ENCODE data around the gene NDUFB7.
"Not testable (repeated sequence)": the region's sequence is repeated elsewhere in the genome, so short reads cannot be mapped to it uniquely, and the experiment has no call there.

Gene NDUFB7

DNA sequence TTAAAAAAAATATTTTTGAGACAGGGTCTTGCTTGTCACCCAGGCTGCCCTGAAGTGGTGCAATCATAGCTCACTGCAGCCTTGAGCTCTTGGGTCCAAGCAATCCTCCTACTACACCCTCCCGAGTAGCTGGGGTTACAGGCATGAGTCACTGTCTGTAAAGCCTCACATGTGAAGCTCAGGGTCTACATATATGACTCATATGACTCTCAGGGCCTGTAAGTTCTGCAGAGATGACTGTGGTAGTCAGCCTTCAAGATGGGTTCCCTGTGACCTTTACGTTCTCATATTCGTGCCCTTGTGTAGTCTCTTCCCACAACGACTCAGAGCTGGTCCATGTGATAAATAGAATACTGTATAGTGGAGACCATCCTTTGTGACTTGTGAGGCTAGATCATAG, 17.6 kb upstream of the NDUFB7 start:
- not testable (repeated sequence) for H3K36me3 Mint-ChIP-seq (ENCODE audit: insufficient read depth); H3K4me1 Mint-ChIP-seq; H3K4me3 Mint-ChIP-seq; H3K27ac Mint-ChIP-seq (ENCODE audit: low read depth); H3K9me3 Mint-ChIP-seq; ATAC-seq (replicated peaks; ENCODE audit: extremely low read depth, poor library complexity, severe bottlenecking); DNase-seq (ENCODE audit: low spot score in 2 of 2)
- peaks cover 13% of the 10 kb centered on the region for H3K27me3 Mint-ChIP-seq

DNA sequence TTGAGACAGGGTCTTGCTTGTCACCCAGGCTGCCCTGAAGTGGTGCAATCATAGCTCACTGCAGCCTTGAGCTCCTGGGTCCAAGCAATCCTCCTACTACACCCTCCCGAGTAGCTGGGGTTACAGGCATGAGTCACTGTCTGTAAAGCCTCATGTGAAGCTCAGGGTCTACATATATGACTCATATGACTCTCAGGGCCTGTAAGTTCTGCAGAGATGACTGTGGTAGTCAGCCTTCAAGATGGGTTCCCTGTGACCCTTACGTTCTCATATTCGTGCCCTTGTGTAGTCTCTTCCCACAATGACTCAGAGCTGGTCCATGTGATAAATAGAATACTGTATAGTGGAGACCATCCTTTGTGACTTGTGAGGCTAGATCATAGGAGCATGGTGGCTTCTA, 13.3 kb upstream of the NDUFB7 start:
- not testable (repeated sequence) for H3K4me1 Mint-ChIP-seq; H3K27me3 Mint-ChIP-seq; H3K4me3 Mint-ChIP-seq; DNase-seq (ENCODE audit: low spot score in 2 of 2); H3K36me3 Mint-ChIP-seq (ENCODE audit: insufficient read depth); H3K9me3 Mint-ChIP-seq; H3K27ac Mint-ChIP-seq (ENCODE audit: low read depth)
- ATAC-seq (replicated peaks; ENCODE audit: extremely low read depth, poor library complexity, severe bottlenecking), result peak; percentile 36

DNA sequence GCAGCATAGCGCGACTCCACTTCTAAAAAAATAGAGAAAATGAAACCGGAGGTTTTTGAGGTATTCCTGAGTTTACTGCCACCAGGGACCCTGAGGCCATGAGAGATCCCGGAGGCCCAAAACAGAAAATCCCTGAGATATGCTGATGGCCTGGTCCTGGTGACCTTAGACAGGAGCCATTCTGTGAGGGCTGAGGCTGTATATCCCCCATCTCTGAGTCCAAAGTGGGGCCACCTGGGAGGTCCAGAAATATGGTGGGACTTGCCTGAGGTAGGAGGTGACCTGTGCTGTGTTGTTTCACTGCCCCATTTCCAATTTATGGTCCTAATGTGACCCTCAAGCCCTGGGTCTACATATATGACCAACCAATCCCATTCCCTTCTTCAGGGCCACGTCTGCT, 12.5 kb upstream of the NDUFB7 start:
- H3K27ac Mint-ChIP-seq (ENCODE audit: low read depth); ATAC-seq (replicated peaks; ENCODE audit: extremely low read depth, poor library complexity, severe bottlenecking): not testable (repeated sequence)

DNA sequence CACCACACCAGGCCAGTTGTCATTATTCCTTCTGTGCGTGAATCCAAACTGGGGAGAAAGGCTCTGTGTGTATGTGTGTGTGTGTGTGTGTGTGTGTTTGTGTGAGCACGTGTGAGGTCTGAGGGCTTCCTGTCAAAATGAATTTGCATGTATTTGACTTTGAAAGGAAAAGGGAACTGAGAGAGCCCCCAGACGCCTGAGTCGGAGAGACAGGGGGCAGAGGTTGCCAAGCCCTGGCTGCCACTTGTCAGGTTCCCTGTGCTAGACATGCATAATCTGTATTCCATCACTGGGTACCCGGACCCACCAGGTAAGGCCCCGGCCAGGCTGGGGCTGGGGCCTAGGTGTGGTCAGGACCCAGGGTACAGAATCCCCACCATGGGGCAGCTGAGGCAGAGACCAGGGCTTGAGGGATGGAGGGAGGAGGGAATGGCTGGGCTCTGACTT, 11.1 kb upstream of the NDUFB7 start, which contains the start of gene CLEC17A:
CLEC17A (plus strand) TSS at position 191 of the 447 bp plus-strand sequence; CDS start at position 268, 77 bp downstream.
- ATAC-seq (replicated peaks; ENCODE audit: extremely low read depth, poor library complexity, severe bottlenecking) (no peak), DNase-seq (ENCODE audit: low spot score in 2 of 2) (no peak)
- Mint-ChIP-seq H3K27ac (ENCODE audit: low read depth) (no peak within 1 kb of the TSS), H3K27me3 (peaks cover 5% of the 10 kb centered on the region), H3K4me3 (peak within 1 kb of the TSS; percentile 42), H3K36me3 (ENCODE audit: insufficient read depth) (peaks cover 4% of the 10 kb centered on the region), H3K9me3 (no peaks in the 10 kb centered on the region), H3K4me1 (no peaks in the 10 kb centered on the region)

More for the DNA sequence above, 12.5 kb upstream of the NDUFB7 start:
- H3K36me3 Mint-ChIP-seq (ENCODE audit: insufficient read depth); DNase-seq (ENCODE audit: low spot score in 2 of 2); H3K9me3 Mint-ChIP-seq; H3K4me3 Mint-ChIP-seq; H3K27me3 Mint-ChIP-seq; H3K4me1 Mint-ChIP-seq: not testable (repeated sequence)

DNA sequence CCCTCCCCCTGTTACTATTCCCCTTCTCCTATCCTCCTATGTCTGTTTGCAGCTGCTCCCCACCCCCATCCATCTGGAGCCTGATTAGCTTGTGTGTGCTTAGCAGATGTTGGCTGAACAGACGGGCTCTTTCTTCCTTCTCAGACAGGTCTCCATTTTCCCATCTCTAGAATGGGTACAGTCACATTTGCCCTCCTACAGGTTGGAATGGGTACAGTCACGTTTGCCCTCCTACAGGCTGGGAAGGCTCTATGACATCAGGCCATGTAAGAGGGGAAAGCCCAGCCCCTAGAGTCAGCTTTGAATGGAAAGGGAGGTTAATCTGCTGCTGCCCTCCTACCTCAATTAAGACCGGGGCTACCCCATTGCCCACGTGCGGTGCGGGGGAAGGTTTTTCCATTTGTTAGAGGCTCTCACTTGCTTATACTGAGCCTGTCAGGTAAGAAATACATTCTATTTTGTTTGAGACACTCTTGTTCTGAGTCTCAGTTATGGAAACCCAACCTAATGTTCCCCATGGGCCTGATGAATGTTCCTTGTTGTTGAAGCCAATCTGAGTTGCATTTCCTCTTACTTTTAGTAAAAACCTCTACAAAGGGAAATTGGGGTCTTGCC, 8.9 kb upstream of the NDUFB7 start:
- Mint-ChIP-seq H3K4me1 (no peaks in the 10 kb centered on the region), H3K36me3 (ENCODE audit: insufficient read depth) (peaks cover 4% of the 10 kb centered on the region), H3K9me3 (no peaks in the 10 kb centered on the region), H3K27ac (ENCODE audit: low read depth) (no peak overlapping the region), H3K4me3 (no peak overlapping the region), H3K27me3 (no peaks in the 10 kb centered on the region)
- DNase-seq (ENCODE audit: low spot score in 2 of 2) (no peak), ATAC-seq (replicated peaks; ENCODE audit: extremely low read depth, poor library complexity, severe bottlenecking) (no peak)

DNA sequence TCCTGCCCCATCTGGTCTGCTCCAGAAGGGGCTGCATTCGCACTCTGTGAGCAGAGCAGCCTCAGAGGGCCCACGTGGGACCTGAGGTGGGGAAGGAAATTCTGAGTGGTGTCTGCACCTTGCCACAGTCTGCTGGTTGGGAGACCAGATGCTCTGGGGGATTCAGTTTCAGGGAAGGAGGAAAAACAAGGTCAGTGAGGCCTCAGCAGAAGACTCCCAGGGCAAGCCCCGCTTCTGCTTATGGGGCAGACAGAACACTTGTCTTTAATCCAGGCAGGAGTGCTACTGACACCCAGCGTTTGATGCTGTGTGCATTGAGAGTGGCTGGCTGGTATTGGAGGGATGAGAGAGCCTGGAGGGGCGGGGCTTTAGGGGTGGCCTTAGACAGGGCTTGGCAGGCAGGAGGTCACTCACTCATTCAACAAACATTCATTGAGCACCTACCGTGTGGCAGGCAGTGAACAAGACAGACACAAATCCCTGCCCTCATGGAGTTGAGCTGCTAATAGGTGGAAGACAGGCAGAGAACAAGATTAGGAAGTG, 6.1 kb upstream of the NDUFB7 start:
- H3K27ac Mint-ChIP-seq (ENCODE audit: low read depth), result no peak overlapping the region
- H3K9me3 Mint-ChIP-seq, result no peaks in the 10 kb centered on the region
- H3K36me3 Mint-ChIP-seq (ENCODE audit: insufficient read depth), result peaks cover 1% of the 10 kb centered on the region
- no peaks in the 10 kb centered on the region for H3K27me3 Mint-ChIP-seq
- DNase-seq (ENCODE audit: low spot score in 2 of 2), result no peak
- H3K4me3 Mint-ChIP-seq, result no peak overlapping the region
- ATAC-seq (replicated peaks; ENCODE audit: extremely low read depth, poor library complexity, severe bottlenecking), result no peak
- peaks cover 11% of the 10 kb centered on the region for H3K4me1 Mint-ChIP-seq

DNA sequence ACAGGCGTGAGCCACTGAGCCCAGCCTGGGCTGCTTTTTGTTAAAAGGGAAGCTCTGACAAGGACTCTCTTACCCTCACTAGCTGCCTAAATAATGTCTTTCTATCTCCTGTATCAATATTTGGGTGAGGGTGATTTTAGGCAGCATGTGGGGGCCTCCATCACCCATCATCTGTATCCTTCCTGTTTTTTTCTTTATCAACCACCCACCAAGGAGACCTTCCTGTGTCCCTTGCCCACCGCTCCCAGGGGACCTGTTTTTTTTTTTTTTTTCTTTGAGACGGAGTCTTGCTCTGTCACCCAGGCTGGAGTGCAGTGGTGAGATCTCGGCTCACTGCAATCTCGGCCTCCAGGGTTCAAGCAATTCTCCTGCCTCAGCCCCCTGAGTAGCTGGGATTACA, 5.4 kb upstream of the NDUFB7 start:
- ATAC-seq (replicated peaks; ENCODE audit: extremely low read depth, poor library complexity, severe bottlenecking) (no peak), DNase-seq (ENCODE audit: low spot score in 2 of 2) (no peak)
- Mint-ChIP-seq H3K4me3 (no peak overlapping the region), H3K27me3 (no peaks in the 10 kb centered on the region), H3K36me3 (ENCODE audit: insufficient read depth) (peaks cover 1% of the 10 kb centered on the region), H3K4me1 (peaks cover 11% of the 10 kb centered on the region), H3K27ac (ENCODE audit: low read depth) (no peak overlapping the region), H3K9me3 (no peaks in the 10 kb centered on the region)

DNA sequence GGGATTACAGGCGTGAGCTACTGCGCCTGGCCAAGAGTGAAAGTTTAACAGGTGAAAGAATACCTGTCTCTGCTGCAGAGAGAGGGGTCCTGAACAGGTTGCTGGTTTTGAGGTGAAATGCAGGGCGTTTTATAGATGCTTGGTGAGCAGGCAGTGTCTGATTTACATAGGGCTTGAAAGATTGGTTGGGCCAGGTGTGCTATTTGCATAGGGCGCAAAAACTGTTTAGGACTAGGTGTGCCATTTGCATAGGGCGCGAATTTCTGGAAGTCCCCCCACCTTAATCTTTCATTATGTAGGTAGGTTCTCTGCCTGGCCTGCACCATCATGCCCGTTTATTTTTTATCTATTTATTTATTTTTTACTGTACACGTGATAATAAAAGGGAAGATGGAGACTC, 4.5 kb upstream of the NDUFB7 start:
- H3K4me3 Mint-ChIP-seq, result no peak overlapping the region
- H3K9me3 Mint-ChIP-seq, result no peaks in the 10 kb centered on the region
- DNase-seq (ENCODE audit: low spot score in 2 of 2), result no peak
- H3K27me3 Mint-ChIP-seq, result no peaks in the 10 kb centered on the region
- H3K27ac Mint-ChIP-seq (ENCODE audit: low read depth), result no peak overlapping the region
- no peak for ATAC-seq (replicated peaks; ENCODE audit: extremely low read depth, poor library complexity, severe bottlenecking)
- H3K4me1 Mint-ChIP-seq, result peaks cover 16% of the 10 kb centered on the region
- peaks cover 6% of the 10 kb centered on the region for H3K36me3 Mint-ChIP-seq (ENCODE audit: insufficient read depth)

DNA sequence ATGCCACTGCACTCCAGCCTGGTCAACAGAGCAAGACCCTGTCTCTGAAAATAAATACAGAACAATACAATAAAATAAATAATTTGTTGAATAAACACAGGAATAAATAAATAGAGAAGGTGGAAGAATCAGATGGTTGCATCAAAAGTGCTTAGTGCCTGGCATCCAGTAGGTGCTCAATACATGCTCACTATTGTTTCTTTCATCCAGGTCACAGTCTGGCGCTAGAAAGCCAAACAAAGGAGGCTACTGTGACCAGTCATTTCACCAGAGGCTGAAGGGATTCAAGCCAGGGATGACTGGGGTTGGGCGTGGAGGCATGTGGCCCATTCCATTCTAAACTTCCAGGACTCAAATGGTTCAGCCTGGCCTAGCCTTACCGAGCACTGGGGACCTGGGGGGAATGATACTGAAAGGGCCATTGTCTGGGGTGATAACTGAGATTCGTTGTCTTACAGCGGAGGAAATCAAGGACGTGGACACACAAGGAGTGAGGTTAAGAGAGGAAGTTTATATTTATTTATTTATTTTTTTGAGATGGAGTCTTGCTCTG, 3.6 kb upstream of the NDUFB7 start:
- no peak overlapping the region for H3K4me3 Mint-ChIP-seq
- ATAC-seq (replicated peaks; ENCODE audit: extremely low read depth, poor library complexity, severe bottlenecking) (no peak), DNase-seq (ENCODE audit: low spot score in 2 of 2) (no peak)
- peaks cover 24% of the 10 kb centered on the region for H3K4me1 Mint-ChIP-seq
- H3K27ac Mint-ChIP-seq (ENCODE audit: low read depth), result no peak overlapping the region
- no peaks in the 10 kb centered on the region for H3K27me3 Mint-ChIP-seq
- H3K36me3 Mint-ChIP-seq (ENCODE audit: insufficient read depth), result peaks cover 7% of the 10 kb centered on the region
- no peaks in the 10 kb centered on the region for H3K9me3 Mint-ChIP-seq

DNA sequence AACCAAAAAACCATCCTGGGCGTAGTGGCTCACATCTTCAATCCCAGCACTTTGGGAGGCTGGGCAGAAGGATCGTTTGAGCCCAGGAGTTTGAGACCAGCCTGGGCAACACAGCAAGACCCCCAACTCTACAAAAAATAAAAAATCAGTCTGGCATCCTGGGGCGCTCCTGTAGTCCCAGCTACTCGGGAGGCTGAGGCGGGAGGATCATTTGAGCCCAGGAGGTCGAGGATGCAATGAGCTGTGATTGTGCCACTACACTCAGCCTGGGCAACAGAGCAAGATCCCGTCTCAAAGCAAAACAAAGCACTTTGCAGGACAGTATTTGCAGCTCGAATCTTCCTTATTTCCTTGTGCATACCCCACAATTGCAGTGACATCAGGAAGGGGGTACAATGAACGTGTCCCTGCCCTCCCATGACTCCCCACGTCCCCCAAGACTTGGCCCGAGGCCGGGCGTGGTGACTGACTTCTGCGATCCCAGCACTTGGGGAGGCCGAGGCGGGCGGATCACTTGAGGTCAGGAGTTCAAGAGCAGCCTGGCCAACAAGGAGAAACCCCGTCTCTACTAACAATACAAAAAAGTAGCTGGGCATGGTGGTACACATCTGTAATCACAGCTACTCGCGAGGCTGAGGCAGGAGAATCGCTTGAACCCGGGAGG, 870 bp downstream of the NDUFB7 start:
- H3K9me3 Mint-ChIP-seq, result no peaks in the 10 kb centered on the region
- no peaks in the 10 kb centered on the region for H3K27me3 Mint-ChIP-seq
- H3K36me3 Mint-ChIP-seq (ENCODE audit: insufficient read depth), result peaks cover 10% of the 10 kb centered on the region
- no peak for DNase-seq (ENCODE audit: low spot score in 2 of 2)
- ATAC-seq (replicated peaks; ENCODE audit: extremely low read depth, poor library complexity, severe bottlenecking), result no peak
- peak overlapping the region; percentile 94 for H3K4me3 Mint-ChIP-seq
- H3K27ac Mint-ChIP-seq (ENCODE audit: low read depth), result peak overlapping the region; percentile 82
- H3K4me1 Mint-ChIP-seq, result peaks cover 57% of the 10 kb centered on the region

DNA sequence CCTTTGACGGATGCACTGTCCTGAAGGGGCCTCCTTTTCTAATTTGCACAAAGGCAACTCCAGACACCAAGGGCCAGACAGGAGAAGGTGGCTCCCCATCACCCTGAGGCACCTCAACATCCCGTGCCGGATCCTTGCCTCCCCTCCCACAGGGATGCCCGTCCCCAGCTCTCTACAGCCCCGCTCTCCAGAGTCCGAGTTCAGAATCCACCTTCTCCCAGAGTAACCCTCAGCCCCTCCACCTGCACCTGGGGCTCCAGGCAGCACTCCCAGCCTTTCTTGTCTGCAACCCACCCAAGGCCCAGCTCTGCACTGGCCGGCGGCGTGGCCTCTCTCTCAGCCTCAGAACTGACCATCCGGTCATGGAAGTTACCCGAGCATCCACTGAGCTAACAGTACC, 4.8 kb downstream of the NDUFB7 start:
- H3K4me1 Mint-ChIP-seq, result peaks cover 61% of the 10 kb centered on the region
- H3K4me3 Mint-ChIP-seq, result peak overlapping the region; percentile 45
- no peaks in the 10 kb centered on the region for H3K9me3 Mint-ChIP-seq

DNA sequence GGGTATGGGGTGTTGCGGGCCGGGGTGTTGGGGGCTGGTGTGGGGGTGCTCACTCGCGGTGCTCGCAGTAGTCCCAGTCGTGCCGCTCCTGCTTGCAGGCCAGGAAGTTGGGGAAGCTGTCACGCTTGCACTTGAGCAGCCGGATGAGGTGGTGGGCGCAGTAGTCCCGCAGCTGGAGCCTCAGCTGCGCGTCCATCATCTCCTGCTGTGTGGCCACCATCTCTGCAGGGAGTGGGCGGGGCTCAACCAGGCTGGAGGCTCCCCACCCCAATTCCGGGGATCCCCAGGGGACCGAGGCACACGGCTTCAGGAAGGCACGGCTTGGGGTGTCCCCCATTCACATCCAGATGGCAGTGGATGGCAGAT, 5.2 kb downstream of the NDUFB7 start:
- peak overlapping the region; percentile 45 for H3K4me3 Mint-ChIP-seq
- ATAC-seq (replicated peaks; ENCODE audit: extremely low read depth, poor library complexity, severe bottlenecking) (peak; percentile 15), DNase-seq (ENCODE audit: low spot score in 2 of 2) (no peak)
- no peaks in the 10 kb centered on the region for H3K9me3 Mint-ChIP-seq
- H3K4me1 Mint-ChIP-seq, result peaks cover 60% of the 10 kb centered on the region
- peak overlapping the region; percentile 72 for H3K27ac Mint-ChIP-seq (ENCODE audit: low read depth)
- peaks cover 17% of the 10 kb centered on the region for H3K36me3 Mint-ChIP-seq (ENCODE audit: insufficient read depth)
- no peaks in the 10 kb centered on the region for H3K27me3 Mint-ChIP-seq

More for the DNA sequence above, 4.8 kb downstream of the NDUFB7 start:
- no peak for DNase-seq (ENCODE audit: low spot score in 2 of 2)
- no peak for ATAC-seq (replicated peaks; ENCODE audit: extremely low read depth, poor library complexity, severe bottlenecking)
- H3K36me3 Mint-ChIP-seq (ENCODE audit: insufficient read depth), result peaks cover 18% of the 10 kb centered on the region
- H3K27ac Mint-ChIP-seq (ENCODE audit: low read depth), result peak overlapping the region; percentile 72
- H3K27me3 Mint-ChIP-seq, result no peaks in the 10 kb centered on the region

All from central memory CD8-positive, alpha-beta T cell (primary cell).